Sigmoid colon (tissue), 7 donors: ENCODE measurements around the gene LMF1. TPM values are rescaled to one million over a fixed set of nuclear protein-coding genes. Genes with fewer than 3 reads are reported as not detected.

Experiments
- DNase-seq: peaks from one replicate; pipeline ENCODE4 v3.0.0-alpha.2; 2019
- H3K27ac ChIP-seq, 4 donors: fragments of 200-600 bp; sonication (generic); one replicate each; pipeline ENCODE4 v1.5.1; 2016 to 2019; ENCODE audit warnings: mild to moderate bottlenecking in 1 of 4
- H3K27me3 ChIP-seq, 3 donors: fragments of 200-600 bp; sonication (generic); one replicate each; pipeline ENCODE4 v1.5.1; 2019; ENCODE audit warnings: mild to moderate bottlenecking in 1 of 3
- H3K36me3 ChIP-seq, 4 donors: fragments of 200-600 bp; sonication (generic); one replicate each; pipeline ENCODE4 v1.5.1; 2016 to 2019
- H3K4me1 ChIP-seq, 4 donors: fragments of 200-600 bp; sonication (generic); one replicate each; pipeline ENCODE4 v1.5.1; 2017 to 2019
- H3K4me3 ChIP-seq, 4 donors: fragments of 200-600 bp; sonication (generic); one replicate each; pipeline ENCODE4 v1.5.1; 2017 to 2019; ENCODE audit warnings: mild to moderate bottlenecking in 2 of 4, moderate library complexity in 1 of 4
- H3K9me3 ChIP-seq, 4 donors: fragments of 200-600 bp in 3 of 4; sonication (generic) in 3 of 4; one replicate each; pipeline versions ENCODE4 v1.5.1 to v1.6.1; 2013 to 2019
- CTCF ChIP-seq, 4 experiments: fragments of 450-650 bp in 3 of 4; fragments of 200-600 bp in 1 of 4; IDR thresholded peaks; one replicate each; pipeline ENCODE4 v1.5.1; 2016 to 2019; ENCODE audit warnings: antibody characterized with exemption in 4 of 4, mild to moderate bottlenecking in 3 of 4, moderate library complexity in 2 of 4
- EP300 ChIP-seq, 4 donors: sonication (generic); formaldehyde crosslinking; IDR thresholded peaks; one replicate each; pipeline ENCODE4 v1.6.1; 2017; ENCODE audit warnings: antibody characterized with exemption in 4 of 4
- POLR2A ChIP-seq, 2 donors: fragments of 450-650 bp; IDR thresholded peaks; one replicate each; pipeline ENCODE4 v1.6.1; 2016; ENCODE audit warnings: antibody characterized with exemption in 2 of 2, mild to moderate bottlenecking in 2 of 2, moderate library complexity in 2 of 2
- POLR2AphosphoS5 ChIP-seq, 4 donors: sonication (generic); formaldehyde crosslinking; IDR thresholded peaks; one replicate each; pipeline ENCODE4 v1.6.1; 2017; ENCODE audit warnings: antibody characterized with exemption in 4 of 4
- WGBS, 2 donors: extraction: QIAGEN DNeasy Blood & Tissue Kit; methylation state at CpG; one replicate each; pipeline ENCODE4 v1.1.7; 2013; 5-methylcytosine and 5-hydroxymethylcytosine counted together
- intact Hi-C: fragments of 100-400 bp; cut with DNase I; formaldehyde crosslinking; loops from one replicate; pipeline ENCODE4 v1.15.1; 2023
- polyA plus RNA-seq, 3 donors: library from polyadenylated mRNA; stranded (reverse); fragments of 200-250 nt; gene quantifications; one replicate each; pipeline ENCODE4 v1.2.3, GENCODE V29; 2013
- total RNA-seq, 4 donors: library from RNA; depleted of rRNA; stranded (reverse); fragments of >200 nt; gene quantifications; one replicate each; pipeline ENCODE4 v1.1.0, GENCODE V29; 2016
- donor health status: healthy with polysubstance abuse.
- donor health status: Bipolar disorder and iron deficiency.
- donor health status: healthy.

LMF1 gene
- total and polyA plus RNA-seq, 7 donors: 1.2 to 34.1 (median 19.9) TPM

GRCh38 chr16:892536-893255 is 78.1 kb downstream of the LMF1 start:
- 85 to 87% methylated on average over 35 of the region's 35 CpGs for WGBS, 2 donors
- Histone ChIP-seq H3K36me3 (peaks cover 2 to 40% (median 8%) of the 10 kb centered on the region in 4 donors), H3K27me3 (no peaks in the 10 kb centered on the region), H3K4me1 (peaks cover 0 to 3% (median 0%) of the 10 kb centered on the region in 4 donors), H3K4me3 (no peak overlapping the region), H3K27ac (no peak overlapping the region), H3K9me3 (no peaks in the 10 kb centered on the region)
- TF ChIP-seq EP300 (IDR thresholded peaks at IDR 0.05): no peak
- TF ChIP-seq POLR2A (IDR thresholded peaks at IDR 0.05): no peak
- TF ChIP-seq CTCF (IDR thresholded peaks at IDR 0.05): no peak
- no peak for TF ChIP-seq POLR2AphosphoS5 (IDR thresholded peaks at IDR 0.05)
- intact Hi-C loops: no loop called here
- no peak for DNase-seq

DNA sequence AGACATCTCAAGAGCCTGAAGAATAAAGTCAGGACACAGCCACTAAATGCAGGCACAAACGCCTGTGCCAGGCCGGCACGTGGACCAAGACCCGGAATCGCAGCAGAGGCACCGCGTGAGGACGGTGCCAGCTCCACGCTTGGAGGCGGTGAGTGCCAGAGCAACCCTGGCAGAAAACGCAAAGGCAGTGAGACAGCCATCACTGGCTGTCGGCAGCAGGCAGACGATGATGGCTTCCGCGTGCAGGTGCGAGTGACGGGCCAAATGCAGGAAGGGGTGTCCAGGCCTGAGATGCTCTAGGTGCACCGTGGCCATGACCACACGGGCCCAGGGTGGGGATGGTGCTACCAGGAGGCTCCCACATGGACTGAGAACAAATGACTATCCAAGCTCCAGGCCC is 78.8 kb downstream of the LMF1 start:
- DNase-seq: no peak
- intact Hi-C loops: no loop called here
- no peaks in the 10 kb centered on the region for H3K27me3 ChIP-seq
- 91 to 92% methylated on average over 19 of the region's 19 CpGs for WGBS, 2 donors
- no peak overlapping the region for H3K27ac ChIP-seq
- H3K4me3 ChIP-seq: no peak overlapping the region
- H3K9me3 ChIP-seq: no peaks in the 10 kb centered on the region
- H3K4me1 ChIP-seq: peaks cover 0 to 10% (median 3%) of the 10 kb centered on the region in 4 donors
- TF ChIP-seq POLR2AphosphoS5 (IDR thresholded peaks at IDR 0.05) (no peak), EP300 (IDR thresholded peaks at IDR 0.05) (no peak), CTCF (IDR thresholded peaks at IDR 0.05) (no peak), POLR2A (IDR thresholded peaks at IDR 0.05) (no peak)
- peaks cover 3 to 43% (median 8%) of the 10 kb centered on the region in 4 donors for H3K36me3 ChIP-seq

GRCh38 chr16:891353-891740 is 79.4 kb downstream of the LMF1 start:
- WGBS, 2 donors: 88 to 92% methylated on average over 11 of the region's 11 CpGs
- no peak overlapping the region for H3K4me3 ChIP-seq
- H3K9me3 ChIP-seq: no peaks in the 10 kb centered on the region
- peaks cover 3 to 43% (median 8%) of the 10 kb centered on the region in 4 donors for H3K36me3 ChIP-seq
- no peak overlapping the region for H3K27ac ChIP-seq
- H3K4me1 ChIP-seq: peaks cover 0 to 14% (median 5%) of the 10 kb centered on the region in 4 donors
- intact Hi-C loops: no loop called here
- no peak for DNase-seq
- TF ChIP-seq CTCF (IDR thresholded peaks at IDR 0.05): no peak
- TF ChIP-seq POLR2AphosphoS5 (IDR thresholded peaks at IDR 0.05): no peak
- no peak for TF ChIP-seq EP300 (IDR thresholded peaks at IDR 0.05)
- TF ChIP-seq POLR2A (IDR thresholded peaks at IDR 0.05): no peak
- no peaks in the 10 kb centered on the region for H3K27me3 ChIP-seq

DNA sequence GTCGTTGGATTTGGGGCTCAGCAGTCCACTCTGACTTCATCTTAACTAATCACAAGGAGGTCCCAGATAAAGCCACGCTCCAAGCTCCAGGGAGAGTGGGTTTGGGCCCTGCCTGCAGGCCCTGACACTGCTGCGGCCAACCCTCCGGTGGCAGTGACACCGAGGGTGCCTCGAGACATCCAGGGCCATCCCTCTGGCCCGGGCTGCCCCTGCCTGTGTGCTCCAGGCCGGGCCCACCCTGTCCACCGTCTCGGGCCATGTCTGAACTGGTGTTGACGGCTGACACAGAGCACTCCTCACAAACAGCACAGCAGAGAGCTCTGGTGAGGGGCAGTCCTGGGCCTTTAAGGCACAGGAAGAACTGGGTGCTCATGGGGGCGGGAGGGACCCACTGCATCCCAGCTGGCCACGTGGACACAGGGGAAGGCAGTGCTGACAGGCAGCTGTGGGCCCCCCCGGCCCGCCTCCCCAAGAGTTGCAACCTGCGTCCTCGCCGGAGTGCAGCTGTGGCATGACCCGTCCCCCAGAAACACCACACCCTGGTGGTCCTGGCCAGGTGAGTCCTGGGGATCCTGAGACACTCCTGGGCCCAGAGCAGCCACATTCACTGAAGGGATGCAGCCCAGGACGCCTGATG is 80.0 kb downstream of the LMF1 start:
- H3K36me3 ChIP-seq: peaks cover 3 to 43% (median 8%) of the 10 kb centered on the region in 4 donors
- no peak for TF ChIP-seq POLR2A (IDR thresholded peaks at IDR 0.05)
- TF ChIP-seq CTCF (IDR thresholded peaks at IDR 0.05): no peak
- no peak for TF ChIP-seq POLR2AphosphoS5 (IDR thresholded peaks at IDR 0.05)
- no peak for TF ChIP-seq EP300 (IDR thresholded peaks at IDR 0.05)
- WGBS, 2 donors: 78 to 85% methylated on average over 20 of the region's 20 CpGs

More for the DNA sequence above, 80.0 kb downstream of the LMF1 start:
- DNase-seq: no peak
- Histone ChIP-seq H3K27ac (no peak overlapping the region), H3K9me3 (no peaks in the 10 kb centered on the region), H3K27me3 (no peaks in the 10 kb centered on the region), H3K4me3 (no peak overlapping the region), H3K4me1 (peaks cover 0 to 14% (median 5%) of the 10 kb centered on the region in 4 donors)
- intact Hi-C loops: no loop called here
